CD14-positive monocyte (primary cell): ENCODE measurements around the gene TMEM218. TPM values are rescaled to one million over a fixed set of nuclear protein-coding genes. Genes with fewer than 3 reads are reported as not detected.
A peak's percentile ranks its signal among the peaks of the same experiment; 100 is the strongest.

Experiments
- DNase-seq, 3 donors: peaks; one replicate each; pipeline ENCODE4 v3.0.0-alpha.2; 2011 to 2022
- H2AFZ ChIP-seq: 2 replicates; pipeline ENCODE4 v1.6.0; 2012; ENCODE audit warnings: mild to moderate bottlenecking, low read depth, low read length, inconsistent platforms; ENCODE audit not compliant: insufficient read depth, poor library complexity, severe bottlenecking
- H3K27ac ChIP-seq, 2 donors: 1 replicate in 1 of 2; 2 replicates in 1 of 2; pipeline ENCODE4 v1.5.1; 2012 to 2013; ENCODE audit warnings: low read length in 2 of 2, control low read depth in 1 of 2, inconsistent platforms in 1 of 2, low read depth in 1 of 2, mild to moderate bottlenecking in 1 of 2
- H3K27me3 ChIP-seq, 2 donors: one replicate each; pipeline versions ENCODE4 v1.6.0 to v1.6.1; 2011 to 2013; ENCODE audit warnings: low read length in 2 of 2; ENCODE audit not compliant: control insufficient read depth in 2 of 2, insufficient read depth in 2 of 2
- H3K36me3 ChIP-seq, 2 donors: replicated peaks in 1 of 2; 1 replicate in 1 of 2; 2 replicates in 1 of 2; pipeline versions ENCODE4 v1.5.1 to v1.6.1; 2012 to 2013; ENCODE audit warnings: low read length in 2 of 2, control low read depth in 1 of 2, inconsistent platforms in 1 of 2, mild to moderate bottlenecking in 1 of 2; ENCODE audit not compliant: insufficient read depth in 2 of 2, control insufficient read depth in 1 of 2
- H3K4me1 ChIP-seq, 2 donors: 1 replicate in 1 of 2; 2 replicates in 1 of 2; pipeline versions ENCODE4 v1.5.1 to v1.6.1; 2012 to 2013; ENCODE audit warnings: low read length in 2 of 2, control low read depth in 1 of 2, inconsistent platforms in 1 of 2, mild to moderate bottlenecking in 1 of 2, moderate library complexity in 1 of 2; ENCODE audit not compliant: insufficient read depth in 2 of 2, control insufficient read depth in 1 of 2
- H3K4me2 ChIP-seq: replicated peaks from 2 replicates; pipeline ENCODE3; 2012; ENCODE audit warnings: low read length, moderate library complexity, mild to moderate bottlenecking; ENCODE audit not compliant: poor library complexity, severe bottlenecking; ENCODE audit errors: extremely low read depth
- H3K4me3 ChIP-seq, 3 experiments: fragments of 200-600 bp in 1 of 3; sonication (generic) in 1 of 3; replicated peaks in 1 of 3; 1 replicate in 2 of 3; 2 replicates in 1 of 3; pipeline ENCODE4 v1.5.1; 2011 to 2013; ENCODE audit warnings: low read length in 3 of 3, mild to moderate bottlenecking in 3 of 3, control low read depth in 2 of 3, low read depth in 2 of 3, inconsistent platforms in 1 of 3, moderate library complexity in 1 of 3
- H3K79me2 ChIP-seq: 2 replicates; pipeline ENCODE4 v1.6.0; 2012; ENCODE audit warnings: mild to moderate bottlenecking, control low read depth, inconsistent platforms, low read length, moderate library complexity; ENCODE audit not compliant: insufficient read depth
- H3K9ac ChIP-seq: 2 replicates; pipeline ENCODE4 v1.6.0; 2017; ENCODE audit warnings: low read length, mild to moderate bottlenecking; ENCODE audit not compliant: insufficient read depth, poor library complexity, severe bottlenecking
- H3K9me3 ChIP-seq, 2 donors: replicated peaks in 1 of 2; 1 replicate in 1 of 2; 2 replicates in 1 of 2; pipeline versions ENCODE4 v1.5.1 to v1.6.1; 2012 to 2013; ENCODE audit warnings: low read length in 2 of 2, control low read depth in 1 of 2; ENCODE audit not compliant: control insufficient read depth in 1 of 2, insufficient read depth in 1 of 2
- H4K20me1 ChIP-seq: 2 replicates; pipeline ENCODE4 v1.6.0; 2012; ENCODE audit warnings: mild to moderate bottlenecking, low read length, control low read depth, moderate library complexity; ENCODE audit not compliant: insufficient read depth
- H3K27ac Mint-ChIP-seq, 7 donors: one replicate each; pipeline ENCODE4 v1.8.0; 2020; ENCODE audit warnings: mild to moderate bottlenecking in 7 of 7, mixed read lengths in 7 of 7, moderate library complexity in 6 of 7, inconsistent platforms in 2 of 7
- H3K27me3 Mint-ChIP-seq, 3 donors: one replicate each; pipeline ENCODE4 v1.8.0; 2021 to 2022; ENCODE audit warnings: low read depth in 3 of 3, mild to moderate bottlenecking in 3 of 3, mixed read lengths in 3 of 3, moderate library complexity in 3 of 3, inconsistent platforms in 1 of 3
- H3K36me3 Mint-ChIP-seq, 2 donors: one replicate each; pipeline ENCODE4 v1.8.0; 2020; ENCODE audit warnings: mixed read lengths in 2 of 2, inconsistent platforms in 1 of 2, mild to moderate bottlenecking in 1 of 2
- H3K4me1 Mint-ChIP-seq: one replicate; pipeline ENCODE4 v1.8.0; 2020; ENCODE audit warnings: mild to moderate bottlenecking, mixed read lengths
- H3K4me3 Mint-ChIP-seq, 2 donors: one replicate each; pipeline ENCODE4 v1.8.0; 2020; ENCODE audit warnings: mild to moderate bottlenecking in 2 of 2, mixed read lengths in 2 of 2, moderate library complexity in 1 of 2
- H3K9me3 Mint-ChIP-seq, 7 donors: one replicate each; pipeline ENCODE4 v1.8.0; 2020 to 2022; ENCODE audit warnings: mixed read lengths in 7 of 7, mild to moderate bottlenecking in 6 of 7, moderate library complexity in 6 of 7, inconsistent platforms in 2 of 7
- CTCF ChIP-seq: fragments of 200-600 bp; IDR thresholded peaks from one replicate; pipeline ENCODE4 v1.8.0; 2022; ENCODE audit warnings: antibody characterized with exemption, mild to moderate bottlenecking
- WGBS: methylation state at CpG from one replicate; pipeline ENCODE4 v1.1.5; 2013; ENCODE audit warnings: missing lambda C conversion rate; ENCODE audit not compliant: insufficient coverage; 5-methylcytosine and 5-hydroxymethylcytosine counted together
- intact Hi-C, 2 donors: fragments of 100-400 bp; cut with micrococcal nuclease; formaldehyde crosslinking; loops; one replicate each; pipeline versions ENCODE4 v1.15.0 to v1.15.1; 2023
- polyA plus RNA-seq, 3 donors: library from polyadenylated mRNA; depleted of rRNA in 1 of 3; unstranded in 2 of 3; stranded (reverse) in 1 of 3; fragments of 300-500 nt in 2 of 3; fragments of >200 nt in 1 of 3; fragmentation: Illumina TruSeq in 2 of 3; gene quantifications; 1 replicate in 2 of 3; 2 replicates in 1 of 3; pipeline ENCODE4 v1.2.3, GENCODE V29; 2012 to 2021

Gene TMEM218
- polyA plus RNA-seq, 3 donors, result 40.3 to 57.7 (median 55.7) TPM

- no peaks in the 10 kb centered on the region for H3K9me3 ChIP-seq
- H3K9ac ChIP-seq, result peak overlapping the region; percentile 16
- peak overlapping the region; percentile 74 for H2AFZ ChIP-seq
- H3K27me3 ChIP-seq, result peaks cover 4 to 17% of the 10 kb centered on the region in 2 donors
- Mint-ChIP-seq H3K36me3 (no peaks in the 10 kb centered on the region), H3K4me1 (peaks cover 21% of the 10 kb centered on the region), H3K27me3 (peaks cover 14 to 20% (median 16%) of the 10 kb centered on the region in 3 donors), H3K27ac (peak overlapping the region; percentile 12 to 91 (median 84)), H3K9me3 (peaks cover 0 to 6% (median 0%) of the 10 kb centered on the region in 7 donors), H3K4me3 (peak overlapping the region; percentile 59 to 75)
- TF ChIP-seq CTCF, result no peak
- H3K79me2 ChIP-seq, result no peaks in the 10 kb centered on the region
- H4K20me1 ChIP-seq, result no peaks in the 10 kb centered on the region
- intact Hi-C loops, result no loop called here
- H3K4me2 ChIP-seq, result peak overlapping the region; percentile 57
- peak overlapping the region; percentile 1 to 69 for H3K27ac ChIP-seq
- H3K36me3 ChIP-seq, result no peaks in the 10 kb centered on the region
- peak in 1 of 3 donors; percentile 42 for DNase-seq
- peaks cover 20 to 21% of the 10 kb centered on the region in 2 donors for H3K4me1 ChIP-seq
- 95% methylated on average over 4 of the region's 4 CpGs for WGBS
- peak overlapping the region in 1 of 3 experiments; percentile 67 for H3K4me3 ChIP-seq
Measured at GRCh38 chr11:125123194-125123946, 11.9 kb upstream of the TMEM218 start.

- 100% methylated on average over 2 of the region's 4 CpGs for WGBS
- H3K9ac ChIP-seq, result no peak overlapping the region
- H3K27me3 ChIP-seq, result peaks cover 0 to 3% of the 10 kb centered on the region in 2 donors
- no peak overlapping the region for H3K4me2 ChIP-seq
- Mint-ChIP-seq H3K9me3 (peaks cover 0 to 3% (median 0%) of the 10 kb centered on the region in 7 donors), H3K4me3 (no peak overlapping the region), H3K4me1 (no peaks in the 10 kb centered on the region), H3K27me3 (peaks cover 12 to 15% (median 12%) of the 10 kb centered on the region in 3 donors), H3K36me3 (peaks cover 0 to under 1% of the 10 kb centered on the region in 2 donors), H3K27ac (no peak overlapping the region)
- intact Hi-C loops, result no loop called here
- H3K4me1 ChIP-seq, result no peaks in the 10 kb centered on the region
- TF ChIP-seq CTCF, result no peak
- DNase-seq, result no peak
- no peaks in the 10 kb centered on the region for H3K36me3 ChIP-seq
- H2AFZ ChIP-seq, result no peak overlapping the region
- no peaks in the 10 kb centered on the region for H4K20me1 ChIP-seq
- H3K79me2 ChIP-seq, result no peaks in the 10 kb centered on the region
- H3K27ac ChIP-seq, result no peak overlapping the region
- no peaks in the 10 kb centered on the region for H3K9me3 ChIP-seq
- no peak overlapping the region for H3K4me3 ChIP-seq
Measured at GRCh38 chr11:125117429-125117828, 6.0 kb upstream of the TMEM218 start.
